Hippocampal formation (tissue), 2 donors: ENCODE measurements around the gene PRSS56.

Source experiments
- DNase-seq, 2 donors: peaks; one replicate each; lab custom pipeline; 2025; lab: John Stamatoyannopoulos, UW

The PRSS56 gene

GRCh38 chr2:232519581-232520438, at the start of gene PRSS56:
PRSS56 (plus strand) TSS chr2:232520388; CDS start chr2:232520599, 211 bp downstream.
- no peak for DNase-seq

- no peak for DNase-seq
These were observed 46.7 kb upstream of the PRSS56 start for GRCh38 chr2:232473467-232473890.

GRCh38 chr2:232476045-232476444, 44.1 kb upstream of the PRSS56 start:
- DNase-seq: no peak

- no peak for DNase-seq
These were observed 43.4 kb upstream of the PRSS56 start for GRCh38 chr2:232476791-232477190.

- DNase-seq: no peak
These were observed 42.3 kb upstream of the PRSS56 start for GRCh38 chr2:232477751-232478510.

- no peak for DNase-seq
These were observed 41.4 kb upstream of the PRSS56 start for GRCh38 chr2:232478571-232479340.

- DNase-seq: no peak
These were observed 40.6 kb upstream of the PRSS56 start for GRCh38 chr2:232479341-232480200.

GRCh38 chr2:232480201-232481190, 39.7 kb upstream of the PRSS56 start:
- no peak for DNase-seq

GRCh38 chr2:232481322-232482140, 38.7 kb upstream of the PRSS56 start:
- DNase-seq: no peak

- DNase-seq: no peak
These were observed 37.6 kb upstream of the PRSS56 start for GRCh38 chr2:232482301-232483238.

- DNase-seq: no peak
These were observed 36.8 kb upstream of the PRSS56 start for GRCh38 chr2:232483311-232483922.

- DNase-seq: no peak
These were observed 36.1 kb upstream of the PRSS56 start for GRCh38 chr2:232483923-232484627.

GRCh38 chr2:232484628-232485347, 35.4 kb upstream of the PRSS56 start:
- no peak for DNase-seq

- DNase-seq: no peak
These were observed 34.8 kb upstream of the PRSS56 start for GRCh38 chr2:232485348-232485756.

- no peak for DNase-seq
These were observed 34.2 kb upstream of the PRSS56 start for GRCh38 chr2:232485757-232486557.
